Left colon (tissue), 2 donors: Measurements from ENCODE around the gene HMCN2. TPM values are rescaled to one million over a fixed set of nuclear protein-coding genes. Genes with fewer than 3 reads are reported as not detected.
A peak's percentile ranks its signal among the peaks of the same experiment; 100 is the strongest.

Experiments used
- ATAC-seq: fragments of 200-7000 bp; cut with Tn5 transposase; one replicate; pipeline ENCODE4 v1.9.1; 2020; ENCODE audit warnings: mild to moderate bottlenecking, moderate library complexity
- DNase-seq, 2 donors: peaks; one replicate each; pipeline ENCODE4 v3.0.0-alpha.2; 2020
- intact Hi-C, 2 donors: fragments of 100-400 bp; cut with DNase I in 1 of 2; cut with micrococcal nuclease in 1 of 2; formaldehyde crosslinking; loops; one replicate each; pipeline versions ENCODE4 v1.11.2 to v1.14.0; 2022; cut with DNase I, micrococcal nuclease
- total RNA-seq, 2 donors: library from RNA; stranded (reverse); fragmentation: NEBNext Ultra II Directional; extraction: Animal tissue kit (Norgen Biotek cat#: 25700); gene quantifications; one replicate each; pipeline ENCODE4 v1.2.1, GENCODE V29; 2021
- donor health status: DM: no; HTN: no; CAD: no.
- donor health status: DM: yes; HTN: yes; CAD: no.

The HMCN2 gene
- total RNA-seq, 2 donors from 2014 or later = 19.1 to 23.3 TPM

DNA sequence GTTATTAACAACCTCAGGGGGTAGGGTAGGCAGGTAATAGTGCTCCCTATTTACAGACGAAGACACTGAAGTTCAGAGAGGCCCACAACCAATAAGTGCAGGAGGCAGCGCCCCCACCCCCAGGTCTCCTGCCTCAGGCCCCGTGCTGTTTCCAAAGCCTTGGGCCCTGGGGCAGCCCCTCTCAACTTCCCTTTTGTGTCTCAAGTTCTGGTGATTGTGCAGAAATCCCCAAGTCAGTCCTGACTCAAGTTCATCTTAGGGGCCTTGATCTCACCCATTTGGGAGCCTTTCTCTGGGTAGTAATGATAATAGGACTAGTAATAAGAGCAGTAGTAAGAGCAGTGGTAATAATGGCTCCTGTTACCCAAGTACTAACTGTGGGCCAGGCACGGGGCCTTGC lies 143.7 kb downstream of the HMCN2 start:
- ATAC-seq (no peak), DNase-seq (no peak)
- intact Hi-C loops = no loop called here

DNA sequence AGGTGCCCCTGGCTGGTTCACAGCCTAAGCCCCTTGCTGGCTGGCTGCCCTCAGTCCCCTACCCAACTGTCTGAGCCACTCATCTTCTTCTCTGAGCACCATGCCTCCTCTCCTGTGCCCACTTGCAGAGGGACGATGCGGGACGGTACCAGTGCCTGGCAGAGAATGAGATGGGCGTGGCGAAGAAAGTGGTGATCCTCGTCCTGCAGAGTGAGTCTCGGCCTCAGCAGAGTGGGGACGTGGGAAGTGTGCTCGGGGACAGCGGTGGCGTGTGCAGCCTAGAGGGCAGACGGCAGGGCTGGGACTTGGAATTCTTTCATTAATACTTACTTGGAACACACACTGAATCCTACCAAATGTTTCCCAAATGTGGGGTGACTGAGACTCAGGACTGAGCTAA lies 144.9 kb downstream of the HMCN2 start:
- peak; percentile 65 to 67 for DNase-seq
- peak; percentile 50 for ATAC-seq
- intact Hi-C loops = no loop called here

DNA sequence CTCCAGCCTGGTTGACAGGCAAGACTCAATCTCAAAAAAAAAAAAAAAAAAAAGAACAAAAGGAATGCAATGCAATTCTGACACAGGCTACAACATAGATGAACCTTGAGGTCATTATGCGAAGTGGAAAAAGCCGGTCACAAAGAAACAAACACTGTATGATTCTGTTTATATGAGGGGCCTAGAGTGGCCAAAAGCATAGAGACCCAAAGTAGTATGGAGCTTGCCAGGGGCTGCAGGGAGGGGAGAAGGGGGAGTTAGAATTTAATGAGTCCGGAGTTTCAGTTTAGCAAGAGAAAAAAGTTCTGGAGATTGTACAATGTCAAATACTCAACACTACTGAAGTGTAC lies 146.0 kb downstream of the HMCN2 start:
- ATAC-seq (peak; percentile 22), DNase-seq (no peak)
- intact Hi-C loops = no loop called here

DNA sequence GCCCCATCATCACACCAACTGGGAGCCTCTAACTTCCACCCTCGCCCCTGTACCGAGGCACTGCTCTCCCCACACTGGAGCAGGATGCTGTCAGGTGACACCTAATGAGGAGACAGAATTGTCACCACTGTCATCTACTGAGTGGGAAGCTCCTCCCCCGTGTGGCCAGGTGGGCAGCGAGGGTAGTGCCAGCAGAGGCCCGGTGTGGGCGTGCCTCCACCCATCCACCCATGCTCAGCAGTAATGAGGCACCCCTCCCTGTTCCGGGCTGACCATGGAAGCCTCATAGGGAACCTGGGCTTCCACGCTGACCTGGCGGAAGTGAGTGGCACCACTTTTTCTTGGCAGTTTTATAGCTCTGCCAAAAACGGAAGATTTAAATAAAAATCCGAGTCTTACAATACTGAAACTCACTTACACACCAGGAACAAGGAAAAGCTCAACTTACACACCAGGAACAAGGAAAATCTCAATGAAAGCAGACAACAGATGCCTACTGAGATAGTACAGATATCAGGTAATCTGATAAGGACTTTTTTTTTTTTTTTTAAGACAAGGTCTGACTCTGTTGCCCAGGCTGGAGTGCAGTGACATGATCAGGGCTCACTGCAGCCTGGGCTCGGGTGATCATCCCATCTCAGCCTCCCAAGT lies 148.6 kb downstream of the HMCN2 start:
- intact Hi-C loops = no loop called here
- peak; percentile 78 for ATAC-seq

DNA sequence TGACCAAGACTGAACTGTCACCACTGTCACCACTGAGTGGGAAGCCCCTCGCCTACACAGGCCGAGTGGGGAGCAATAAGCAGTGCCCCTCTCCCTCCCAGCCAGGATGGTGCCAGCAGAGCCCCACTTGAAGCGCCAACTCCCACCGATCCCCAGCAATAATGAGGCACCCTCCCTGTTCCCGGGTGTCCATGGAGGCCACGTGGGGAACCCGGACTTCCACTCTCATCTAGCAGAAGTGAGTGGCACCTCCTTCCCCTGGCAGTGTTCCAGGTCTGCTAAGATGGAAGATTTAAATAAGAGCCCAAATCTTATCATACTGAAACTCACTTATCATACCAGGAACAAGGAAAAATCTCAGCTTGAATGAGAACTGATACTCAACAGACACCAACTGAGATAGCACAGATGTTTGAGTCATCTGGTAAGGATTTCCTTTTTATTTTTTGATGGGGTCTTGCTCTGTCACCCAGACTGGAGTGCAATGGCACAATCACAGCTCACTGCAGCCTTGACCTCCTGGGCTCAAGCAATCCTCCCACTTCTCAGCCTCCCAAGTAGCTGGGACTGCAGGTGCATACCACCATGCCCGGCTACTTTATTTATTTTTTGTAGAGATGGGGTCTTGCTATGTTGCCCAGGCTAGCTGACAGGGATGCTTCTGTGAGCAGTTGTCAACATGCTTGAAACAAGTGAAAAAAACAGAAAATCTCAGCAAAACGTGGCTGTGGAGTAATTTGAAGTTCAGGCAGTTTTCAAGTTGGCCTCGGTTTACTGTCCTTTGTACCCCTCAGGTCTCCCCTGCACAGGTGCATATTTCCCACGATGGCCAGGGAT lies 149.6 kb downstream of the HMCN2 start:
- DNase-seq (peak; percentile 75 to 78), ATAC-seq (peak; percentile 21)
- intact Hi-C loops = no loop called here

More for the DNA sequence above, 148.6 kb downstream of the HMCN2 start:
- peak; percentile 80 to 91 for DNase-seq

DNA sequence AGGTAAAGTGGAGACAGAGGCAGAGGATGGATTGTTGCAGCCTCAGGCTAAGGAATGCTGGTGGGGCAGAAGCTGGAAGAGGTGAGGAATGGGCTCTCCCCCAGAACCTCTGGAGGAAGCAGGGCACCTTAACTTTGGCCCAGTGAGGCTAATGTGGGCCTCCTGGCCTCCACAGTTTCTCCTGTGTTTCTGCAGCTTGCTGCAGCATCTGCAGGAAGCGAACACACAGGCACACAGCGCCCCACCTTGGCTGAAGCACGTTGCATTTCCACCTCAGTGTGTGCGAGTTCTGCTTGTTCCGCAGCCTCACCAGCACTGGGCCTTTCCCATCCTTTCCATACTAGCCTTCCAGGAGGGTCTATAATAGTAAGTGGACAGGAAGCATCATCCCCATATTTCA lies 152.0 kb downstream of the HMCN2 start:
- no peak for DNase-seq
- ATAC-seq = no peak
- intact Hi-C loops = no loop called here

DNA sequence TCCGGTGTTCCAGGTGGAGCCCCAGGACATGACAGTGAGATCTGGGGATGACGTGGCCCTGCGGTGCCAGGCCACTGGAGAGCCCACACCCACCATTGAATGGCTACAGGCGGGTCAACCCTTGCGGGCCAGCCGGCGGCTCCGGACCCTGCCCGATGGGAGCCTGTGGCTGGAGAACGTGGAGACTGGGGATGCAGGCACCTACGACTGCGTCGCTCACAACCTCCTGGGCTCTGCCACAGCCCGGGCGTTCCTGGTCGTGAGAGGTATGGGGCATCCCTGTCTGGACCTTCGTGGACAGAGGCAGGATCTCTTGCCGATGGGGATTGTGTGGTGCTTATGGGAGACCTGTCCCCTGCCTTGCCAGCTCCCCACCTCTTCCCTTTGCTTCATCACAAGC lies 153.2 kb downstream of the HMCN2 start:
- DNase-seq (no peak), ATAC-seq (no peak)
- intact Hi-C loops = no loop called here

DNA sequence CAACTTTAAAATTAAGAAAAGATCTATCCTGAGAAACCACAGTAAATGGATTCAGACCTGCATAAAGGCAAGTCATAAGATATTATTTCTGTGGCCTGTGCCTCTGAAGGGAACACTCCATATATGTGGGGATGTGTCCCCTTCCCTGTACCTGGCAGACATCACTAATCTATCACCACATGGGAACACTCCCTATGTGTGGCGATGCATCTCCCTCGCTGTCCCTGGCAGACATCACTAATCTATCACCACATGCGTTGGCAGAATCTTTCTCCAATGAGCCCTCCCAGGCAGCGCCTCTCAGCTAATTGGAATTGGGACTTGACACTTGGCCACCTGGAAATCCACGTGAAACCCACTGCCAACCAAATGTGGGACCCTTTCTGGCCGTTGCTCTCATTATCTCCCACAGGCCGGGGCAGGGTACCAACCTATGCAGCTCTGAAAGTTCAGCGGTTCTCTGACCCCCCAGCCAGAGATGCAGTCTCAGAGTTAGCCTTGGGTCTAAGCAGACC lies 154.0 kb downstream of the HMCN2 start:
- DNase-seq (no peak), ATAC-seq (no peak)
- intact Hi-C loops = loop anchor here in 1 of 2 donors (10.0 kb wide), 1 partner anchor 55 kb away; no protein-coding TSS in a partner anchor

DNA sequence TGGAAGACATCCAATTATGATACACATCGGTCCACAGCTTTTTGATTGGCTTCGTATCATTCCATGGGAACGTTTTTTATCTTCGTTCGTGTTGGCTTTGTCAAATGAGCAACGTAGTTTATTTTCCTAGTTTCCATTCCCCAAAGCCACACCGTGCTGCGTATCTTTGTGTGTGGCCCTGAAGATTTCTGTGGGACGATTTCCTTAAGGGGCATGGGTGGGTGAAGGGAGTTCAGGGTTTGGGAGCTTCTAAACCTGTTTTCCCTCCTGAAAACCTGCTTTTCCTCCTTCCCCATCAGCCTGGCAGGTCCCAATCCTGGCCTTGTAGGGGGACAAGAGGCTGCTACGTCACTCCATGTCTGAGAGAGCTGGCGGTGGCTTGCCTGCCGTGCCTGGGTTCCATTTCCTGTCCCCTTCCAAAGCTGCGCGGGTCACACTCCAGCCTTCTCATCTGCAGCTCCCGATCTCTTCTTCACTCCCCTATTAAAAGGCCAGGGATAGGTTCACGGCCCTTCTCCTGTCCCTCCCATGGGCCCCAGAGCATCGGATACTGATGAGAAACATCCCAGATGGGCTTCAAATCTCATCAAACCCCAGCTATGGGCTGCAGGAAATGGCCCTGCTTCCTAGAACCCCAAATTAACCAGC lies 155.7 kb downstream of the HMCN2 start:
- intact Hi-C loops = loop anchor here in 1 of 2 donors (10.0 kb wide), 1 partner anchor 56 kb away; no protein-coding TSS in a partner anchor
- DNase-seq = no peak
- no peak for ATAC-seq

DNA sequence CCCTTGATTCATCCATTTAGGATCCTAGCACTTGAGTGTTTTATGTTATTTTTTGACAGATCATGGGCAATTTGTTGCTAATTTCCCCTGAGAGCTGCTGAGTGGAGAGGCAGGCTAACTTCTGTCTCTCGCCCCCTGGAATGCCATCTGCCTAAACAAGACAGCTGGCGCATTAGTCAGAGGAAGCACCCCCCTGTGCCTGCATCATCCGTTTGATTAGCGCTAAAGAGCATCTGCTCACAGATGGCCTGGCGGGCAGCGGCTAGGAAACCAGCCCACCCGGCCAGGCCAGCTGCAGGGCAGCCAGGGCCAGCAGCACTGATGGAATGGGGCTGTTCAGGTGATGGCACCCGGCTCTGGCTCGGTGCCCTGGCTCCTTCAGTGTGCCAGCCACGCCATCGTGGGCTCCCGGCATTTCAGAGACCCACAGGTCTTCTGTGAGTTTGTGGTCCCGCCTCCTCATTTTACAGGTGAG lies 156.3 kb downstream of the HMCN2 start:
- intact Hi-C loops = loop anchor here in 1 of 2 donors (10.0 kb wide), 1 partner anchor 57 kb away; no protein-coding TSS in a partner anchor
- DNase-seq = no peak
- no peak for ATAC-seq

DNA sequence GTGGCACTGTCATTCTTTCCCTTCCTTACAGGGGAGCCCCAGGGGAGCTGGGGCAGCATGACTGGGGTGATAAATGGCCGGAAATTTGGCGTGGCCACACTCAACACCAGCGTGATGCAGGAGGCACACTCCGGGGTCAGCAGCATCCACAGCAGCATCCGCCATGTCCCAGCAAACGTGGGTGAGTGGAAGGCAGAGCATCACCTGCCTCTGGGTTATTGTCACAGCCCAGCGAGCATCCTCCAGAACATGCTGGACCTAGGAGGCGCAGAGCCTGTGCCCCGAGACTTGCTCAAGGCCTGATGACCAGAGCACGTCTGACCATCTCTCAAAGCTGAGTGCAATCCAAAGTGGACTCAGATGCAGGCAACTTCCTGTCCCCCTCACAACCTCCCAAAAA lies 157.0 kb downstream of the HMCN2 start:
- intact Hi-C loops = loop anchor here in 1 of 2 donors (10.0 kb wide), 1 partner anchor 58 kb away; no protein-coding TSS in a partner anchor
- no peak for ATAC-seq
- DNase-seq = no peak

DNA sequence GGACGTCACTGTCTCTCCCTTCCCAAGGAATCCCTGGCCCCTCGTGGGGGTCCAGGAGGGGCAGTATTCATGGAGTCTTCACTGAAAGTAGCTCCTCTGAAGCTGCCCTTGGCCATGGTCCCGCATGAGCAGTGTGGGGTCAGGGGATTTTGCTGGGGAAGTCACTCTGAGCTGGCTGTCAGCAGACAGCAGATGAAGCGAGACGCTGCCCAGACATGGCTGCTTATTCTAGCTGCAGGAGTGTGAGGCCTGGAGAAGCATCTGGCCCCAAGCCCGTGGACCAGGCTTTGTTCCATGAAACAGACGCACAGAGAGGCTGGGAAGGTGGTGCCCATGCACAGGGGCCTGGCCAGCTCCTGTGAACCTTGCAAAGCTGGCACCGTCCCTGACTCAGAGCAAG lies 157.7 kb downstream of the HMCN2 start:
- ATAC-seq (no peak), DNase-seq (peak in 1 of 2 donors; percentile 52)
- intact Hi-C loops = loop anchor here in 1 of 2 donors (10.0 kb wide), 1 partner anchor 58 kb away; no protein-coding TSS in a partner anchor

DNA sequence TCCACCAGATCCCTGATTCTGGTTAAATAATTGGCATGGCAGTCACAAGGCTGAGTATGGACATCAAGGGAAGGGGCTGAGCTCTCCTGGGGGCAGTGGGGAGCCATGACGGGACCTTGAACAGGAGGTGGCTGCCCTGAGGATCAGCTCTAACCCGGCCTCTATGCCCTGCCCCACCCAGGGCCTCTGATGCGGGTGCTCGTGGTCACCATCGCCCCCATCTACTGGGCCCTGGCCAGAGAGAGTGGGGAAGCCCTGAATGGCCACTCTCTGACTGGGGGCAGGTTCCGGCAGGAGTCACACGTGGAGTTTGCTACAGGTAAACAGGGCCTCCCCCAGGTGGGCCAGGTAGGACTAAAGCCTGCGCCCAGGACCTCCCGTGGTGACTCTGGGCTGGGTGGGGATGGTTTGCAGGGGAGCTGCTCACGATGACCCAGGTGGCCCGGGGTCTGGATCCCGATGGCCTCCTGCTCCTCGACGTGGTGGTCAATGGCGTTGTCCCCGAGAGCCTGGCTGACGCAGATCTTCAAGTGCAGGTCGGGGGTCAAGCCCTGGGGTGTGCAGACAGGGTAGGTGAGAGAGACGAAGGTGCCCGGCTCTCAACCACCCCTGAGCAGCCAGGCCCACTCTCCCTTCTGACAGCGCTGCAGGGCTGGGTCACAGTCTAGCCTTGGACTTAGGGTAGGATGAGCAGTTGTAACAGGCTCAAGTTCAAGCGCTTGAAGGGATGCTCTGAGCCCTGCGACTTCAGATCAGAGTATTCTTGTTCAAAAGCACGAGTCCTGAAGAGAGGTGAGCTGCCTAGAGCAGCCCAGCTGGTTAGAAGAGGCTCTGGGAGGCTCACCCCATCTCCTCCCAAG lies 159.3 kb downstream of the HMCN2 start:
- ATAC-seq (no peak), DNase-seq (no peak)
- intact Hi-C loops = loop anchor here in 1 of 2 donors (10.0 kb wide), 1 partner anchor 60 kb away; no protein-coding TSS in a partner anchor

DNA sequence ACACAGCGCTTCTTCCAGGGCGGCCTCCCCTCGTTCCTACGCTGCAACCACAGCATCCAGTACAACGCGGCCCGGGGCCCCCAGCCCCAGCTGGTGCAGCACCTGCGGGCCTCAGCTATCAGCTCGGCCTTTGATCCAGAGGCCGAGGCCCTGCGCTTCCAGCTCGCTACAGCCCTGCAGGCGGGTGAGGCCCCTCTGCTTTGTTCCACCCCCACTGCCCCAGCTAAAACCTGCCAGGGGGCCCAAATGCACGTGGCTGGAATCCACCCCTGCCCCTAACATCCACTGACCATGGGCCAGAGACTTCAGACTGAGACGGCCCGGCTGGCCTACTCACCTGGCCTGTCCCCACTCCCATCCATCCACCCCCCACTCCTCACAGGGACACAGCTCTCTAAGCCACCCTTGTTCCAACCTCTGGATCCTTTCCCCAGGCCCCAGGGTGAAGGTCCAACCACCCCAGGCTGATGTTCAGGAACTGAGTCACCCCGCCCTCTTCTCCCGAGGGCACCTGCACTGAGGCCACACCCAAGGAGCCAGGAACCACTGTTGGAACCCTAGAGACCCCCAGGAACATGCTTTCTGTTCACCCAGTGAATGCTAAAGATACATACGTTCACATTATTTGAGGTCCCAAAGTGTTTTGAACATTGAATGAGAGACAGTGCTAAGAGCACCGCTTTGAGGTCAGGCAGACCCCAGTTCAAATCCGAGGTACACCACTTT lies 160.3 kb downstream of the HMCN2 start:
- intact Hi-C loops = loop anchor here in 1 of 2 donors (10.0 kb wide), 1 partner anchor 61 kb away; no protein-coding TSS in a partner anchor
- DNase-seq (peak in 1 of 2 donors; percentile 60), ATAC-seq (peak; percentile 74)

DNA sequence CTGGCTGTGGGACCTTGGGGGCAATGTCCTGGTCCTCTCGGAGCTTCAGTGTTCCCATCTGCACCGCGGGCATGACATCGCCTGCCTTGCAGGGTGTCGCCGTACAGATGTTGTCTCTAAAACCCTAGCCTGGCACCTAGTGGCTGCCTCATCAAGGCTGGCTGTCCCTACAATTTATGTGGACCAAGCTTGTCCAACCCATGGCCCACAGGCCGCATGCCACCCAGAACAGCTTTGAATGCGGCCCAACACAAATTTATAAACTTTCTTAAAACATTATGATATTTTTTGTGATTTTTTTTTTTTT lies 160.9 kb downstream of the HMCN2 start:
- no peak for DNase-seq
- intact Hi-C loops = loop anchor here in 1 of 2 donors (10.0 kb wide), 1 partner anchor 62 kb away; no protein-coding TSS in a partner anchor
- ATAC-seq = peak; percentile 36

DNA sequence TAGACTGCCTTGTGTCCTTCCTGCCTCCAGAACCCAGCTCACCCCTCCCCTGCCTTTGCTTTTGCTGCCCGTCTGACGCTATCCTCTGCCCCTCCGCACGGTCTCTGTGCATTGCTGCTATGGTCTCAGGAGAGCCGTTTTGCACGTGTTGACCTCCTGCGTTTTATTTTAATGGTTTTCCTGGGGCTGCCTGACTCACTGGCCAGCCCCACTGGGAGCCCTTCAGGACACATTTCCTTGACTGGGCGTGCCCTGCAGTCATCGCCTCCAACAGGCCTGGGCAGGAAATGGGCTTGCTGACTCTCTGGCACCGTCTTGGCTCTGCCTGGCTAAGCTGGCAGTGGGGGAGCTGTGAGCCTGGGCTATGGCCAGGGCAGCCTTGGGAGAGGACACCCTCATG lies 161.3 kb downstream of the HMCN2 start:
- ATAC-seq (peak; percentile 90), DNase-seq (peak; percentile 58 to 83)
- intact Hi-C loops = loop anchor here in 1 of 2 donors (10.0 kb wide), 1 partner anchor 62 kb away; no protein-coding TSS in a partner anchor

DNA sequence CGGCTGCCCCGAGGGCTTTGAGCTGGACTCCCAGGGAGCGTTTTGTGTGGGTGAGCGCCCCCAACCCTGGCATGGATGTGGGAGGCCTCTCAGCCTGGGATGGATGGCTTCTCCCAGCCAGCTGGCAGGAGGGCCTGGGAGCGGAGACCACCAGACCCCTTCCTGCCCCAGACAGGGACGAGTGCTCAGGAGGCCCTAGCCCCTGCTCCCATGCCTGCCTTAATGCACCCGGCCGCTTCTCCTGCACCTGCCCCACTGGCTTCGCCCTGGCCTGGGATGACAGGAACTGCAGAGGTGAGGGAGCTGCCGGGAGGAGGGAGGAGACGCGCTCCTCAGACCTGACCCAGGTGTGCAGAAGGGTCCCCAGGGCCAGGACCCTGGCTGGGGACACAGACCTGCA lies 161.8 kb downstream of the HMCN2 start:
- intact Hi-C loops = loop anchor here in 1 of 2 donors (10.0 kb wide), 1 partner anchor 63 kb away; no protein-coding TSS in a partner anchor
- no peak for ATAC-seq
- DNase-seq = no peak
